Measurements from ENCODE around the gene ANKRD37.

Gene ANKRD37

DNA sequence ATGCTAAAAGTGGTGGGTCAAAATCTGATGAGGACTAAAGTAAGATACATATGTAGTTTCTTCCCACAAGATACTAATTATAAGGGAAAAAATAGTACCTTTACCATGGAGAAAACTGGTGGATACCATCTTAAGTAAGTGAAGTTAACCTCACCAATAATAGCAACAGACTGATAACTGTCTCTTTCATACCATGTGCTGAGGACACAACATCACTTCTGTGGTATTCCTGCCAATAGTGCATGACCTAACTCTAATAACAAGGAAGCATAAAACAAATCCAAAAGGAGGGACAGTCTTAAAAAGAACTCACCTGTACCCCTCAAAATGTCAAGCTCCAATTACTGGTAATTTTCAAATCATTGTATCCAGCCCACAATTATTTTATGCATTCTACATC lies 20.3 kb downstream of the ANKRD37 start:
- DNase-seq (ENCODE audit: low read depth in 3 of 3) = no peak

DNA sequence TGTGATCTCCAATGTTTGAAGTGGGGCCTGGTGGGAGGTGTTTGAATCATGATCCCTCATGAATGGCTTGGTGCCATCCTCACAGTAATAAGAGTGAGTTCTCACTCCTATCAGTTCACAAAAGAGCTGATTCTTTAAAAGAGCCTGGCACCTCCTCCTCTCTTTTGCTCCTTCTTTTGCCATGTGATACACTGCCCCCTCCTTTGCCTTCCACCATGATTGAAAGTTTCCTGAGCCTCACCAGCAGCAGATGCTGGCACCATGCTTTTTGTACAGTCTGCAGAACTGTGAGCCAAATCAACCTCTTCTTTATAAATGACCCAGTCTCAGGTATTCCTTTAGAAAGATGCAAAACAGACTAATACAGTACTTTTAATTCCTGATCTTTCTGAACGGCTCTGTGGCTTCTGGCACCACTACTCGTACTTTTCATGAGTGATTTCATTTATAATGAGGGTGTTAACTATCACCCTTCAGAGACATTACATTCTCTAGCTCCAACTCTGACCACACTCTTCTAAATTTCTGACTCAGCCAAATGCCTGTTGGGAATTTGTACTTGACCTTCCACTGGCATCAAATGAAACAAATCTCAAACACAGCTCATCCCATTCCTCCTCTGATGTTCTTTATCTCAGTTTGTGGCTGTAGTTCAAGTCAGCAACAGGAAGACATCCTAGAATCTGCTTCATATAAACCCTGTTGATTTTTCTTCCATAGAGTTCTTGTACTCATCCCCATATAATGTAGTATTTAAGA lies 24.9 kb downstream of the ANKRD37 start:
- DNase-seq (ENCODE audit: low read depth in 3 of 3) = no peak

DNA sequence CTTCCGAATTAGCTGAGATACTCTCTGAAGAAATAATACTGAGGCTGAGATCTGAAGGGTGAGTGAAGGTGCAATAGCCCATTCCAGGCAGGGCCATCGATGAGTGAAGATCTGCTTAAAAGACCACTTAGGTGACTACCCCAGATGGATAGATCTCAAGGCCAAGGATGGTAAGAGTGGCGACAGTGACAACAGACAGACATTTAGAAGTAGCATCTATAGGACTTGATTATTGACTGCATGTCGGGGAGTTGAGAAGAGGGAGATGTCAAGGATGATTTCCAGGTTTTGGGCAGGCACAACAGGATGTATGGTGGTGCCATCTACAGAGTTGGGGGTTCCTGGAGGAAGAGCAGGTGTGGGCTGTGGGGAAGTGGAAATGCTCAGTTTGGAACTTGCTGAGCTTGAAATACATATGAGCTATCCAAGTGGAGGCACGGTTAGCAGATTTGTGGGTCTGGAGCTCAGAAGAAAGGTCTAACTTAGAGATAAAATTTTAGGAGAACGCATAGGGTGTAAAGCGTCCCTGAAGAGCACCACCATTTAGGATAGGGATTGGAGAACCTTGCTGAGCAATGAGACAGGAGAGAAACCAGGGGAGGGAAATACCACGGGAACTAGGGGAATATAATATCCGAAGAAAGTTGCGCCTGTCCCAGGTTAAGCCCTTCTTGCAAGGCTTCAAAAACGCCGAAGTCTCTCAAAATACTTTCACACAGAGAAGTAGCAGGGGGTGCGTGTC lies 28.4 kb downstream of the ANKRD37 start:
- no peak for DNase-seq (ENCODE audit: low read depth in 3 of 3)

DNA sequence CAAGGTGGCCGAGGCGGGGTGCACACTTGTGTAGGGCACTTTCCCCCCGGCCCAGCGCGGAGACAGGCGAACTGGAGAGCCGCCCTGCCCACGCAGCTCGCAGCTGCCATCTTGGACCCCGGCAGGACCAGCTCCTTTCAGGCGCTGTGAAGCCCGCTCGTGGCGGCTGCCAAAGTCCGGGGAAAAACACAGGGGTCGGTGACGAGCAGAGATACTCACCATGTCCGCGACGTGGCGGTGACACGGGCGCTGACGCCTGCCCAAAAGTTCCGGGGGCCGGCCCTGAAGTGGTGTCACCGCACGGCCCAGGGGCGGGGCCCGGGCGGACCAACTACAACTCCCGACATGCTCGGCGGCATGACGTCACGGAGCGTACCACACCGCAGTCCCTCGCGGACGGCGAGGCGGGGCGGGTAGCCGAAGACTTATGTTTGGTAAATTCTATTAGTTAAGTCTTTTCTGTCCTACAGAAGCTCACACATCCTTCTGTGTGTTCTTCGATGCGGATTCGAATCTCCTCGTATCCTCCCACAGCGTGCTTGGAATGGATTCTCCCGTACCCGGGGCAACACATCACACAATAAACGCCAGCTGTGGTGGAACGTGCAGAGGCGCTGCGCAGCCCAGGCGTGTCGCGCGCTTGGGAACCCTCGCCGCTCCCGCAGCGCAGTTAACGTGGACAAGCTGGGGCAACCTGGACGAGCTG lies 29.2 kb downstream of the ANKRD37 start, which contains the start of gene UFSP2:
Gene UFSP2 (minus strand): TSS at position 318 of the 706 bp plus-strand sequence. CDS start 96 bp downstream, at position 222.
- peak; percentile 75 to 82 (median 75) for DNase-seq (ENCODE audit: low read depth in 3 of 3)

DNA sequence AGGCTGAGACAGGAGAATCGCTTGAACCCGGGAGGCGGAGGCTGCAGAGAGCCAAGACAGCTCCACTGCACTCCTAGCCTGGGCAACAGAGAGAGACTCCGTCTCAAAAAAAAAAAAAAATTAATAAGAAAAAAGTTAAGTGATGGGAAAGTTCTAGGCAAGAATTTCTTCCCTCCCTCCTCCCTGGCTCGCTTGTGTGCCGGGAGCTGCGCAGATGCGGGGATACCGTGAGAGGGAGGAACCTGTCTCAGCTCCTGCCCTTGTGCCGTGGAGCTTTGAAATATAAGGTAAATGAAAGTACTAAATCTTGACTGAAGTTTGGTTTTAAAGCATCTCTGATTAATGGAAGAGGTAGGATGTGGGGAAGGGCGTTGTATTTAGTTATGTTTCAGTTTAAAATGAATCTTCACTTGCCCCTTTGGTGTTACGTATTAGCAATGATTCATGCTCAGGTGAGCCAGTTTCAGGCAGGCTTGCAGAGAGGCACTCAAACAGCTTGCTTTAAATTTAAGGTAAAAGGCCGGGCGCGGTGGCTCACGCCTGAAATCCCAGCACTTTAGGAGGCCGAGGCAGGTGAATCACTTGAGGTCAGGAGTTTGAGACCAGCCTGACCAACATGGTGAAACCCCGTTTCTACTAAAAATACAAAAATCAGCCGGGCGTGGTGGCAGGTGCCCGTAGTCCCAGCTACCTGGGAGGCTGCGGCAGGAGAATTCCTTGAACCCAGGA lies 30.5 kb downstream of the ANKRD37 start:
- no peak for DNase-seq (ENCODE audit: low read depth in 3 of 3)

DNA sequence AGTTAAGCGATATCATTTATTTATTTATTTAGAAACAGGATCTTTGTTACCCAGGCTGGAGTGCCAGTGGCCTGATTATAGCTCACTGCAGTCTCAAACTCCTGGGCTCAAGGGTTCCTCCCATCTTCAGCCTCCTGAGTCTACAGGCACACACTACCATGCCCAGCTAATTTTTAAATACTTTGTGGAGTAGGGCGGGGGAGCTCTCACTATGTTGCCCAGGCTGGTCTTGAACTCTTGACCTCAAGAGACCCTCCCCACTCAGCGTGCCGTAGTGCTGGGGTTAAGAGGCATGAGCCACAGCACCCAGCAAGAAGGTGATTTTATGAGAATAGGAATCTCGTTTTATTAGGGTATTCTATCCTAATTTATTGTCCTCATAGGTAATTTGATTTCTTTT lies 33.0 kb downstream of the ANKRD37 start:
- no peak for DNase-seq (ENCODE audit: low read depth in 3 of 3)

DNA sequence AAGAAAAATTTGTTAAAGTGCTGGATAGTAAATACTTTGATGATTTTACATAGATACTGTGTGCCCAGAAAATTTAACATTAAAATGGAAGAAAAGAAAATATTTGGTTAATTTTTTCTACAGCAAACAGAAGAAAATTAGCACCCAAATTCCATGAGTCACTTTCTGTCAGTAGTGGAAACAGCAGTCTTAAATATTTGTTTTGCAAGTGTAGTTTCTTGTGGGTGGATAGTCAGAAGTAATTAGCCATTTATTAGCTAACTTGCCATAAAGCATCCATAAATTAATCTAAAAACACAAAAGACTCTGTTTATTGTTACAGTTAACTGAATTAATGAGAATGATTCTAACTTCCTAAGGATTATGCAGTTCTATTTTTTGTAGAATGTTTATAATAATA lies 38.8 kb downstream of the ANKRD37 start:
- no peak for DNase-seq (ENCODE audit: low read depth in 3 of 3)

DNA sequence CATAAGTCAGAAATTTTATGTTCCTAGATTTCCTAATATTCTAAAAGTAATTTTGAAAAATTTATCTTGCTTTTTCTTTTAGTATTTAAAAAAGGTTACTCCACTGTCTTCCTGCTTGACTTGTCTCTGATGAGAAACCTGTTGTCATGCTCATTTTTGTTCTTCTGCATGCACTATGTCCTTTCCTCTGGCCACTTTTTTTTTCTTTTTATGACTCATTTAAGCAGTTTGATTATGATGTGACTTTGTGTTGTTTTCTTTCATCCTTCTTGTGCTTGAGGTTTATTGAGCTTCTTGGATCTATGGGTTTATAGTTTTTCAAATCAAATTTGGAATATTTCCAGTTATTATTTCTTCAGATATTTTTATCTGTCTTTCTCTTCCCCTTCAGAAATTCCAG lies 41.2 kb downstream of the ANKRD37 start:
- DNase-seq (ENCODE audit: low read depth in 3 of 3) = no peak

DNA sequence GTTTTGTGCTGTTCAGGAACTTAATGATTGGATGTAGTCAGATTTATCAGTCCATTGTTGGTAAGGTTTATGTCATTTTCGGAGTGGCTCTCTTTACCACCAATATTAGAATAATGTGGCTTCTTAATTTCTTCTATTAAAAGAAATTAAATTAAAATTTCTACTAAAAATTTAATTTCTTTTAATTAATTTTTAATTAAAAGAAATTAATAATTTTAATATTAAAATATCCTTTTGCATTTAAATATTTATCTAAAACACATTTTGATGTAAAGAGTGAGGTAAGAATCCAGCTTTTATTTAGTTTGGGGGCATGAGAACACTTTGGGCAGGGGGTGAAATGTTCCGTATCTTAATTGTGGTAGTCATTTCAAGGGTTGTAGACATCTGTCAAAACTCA lies 44.8 kb downstream of the ANKRD37 start:
- no peak for DNase-seq (ENCODE audit: low read depth in 3 of 3)

DNA sequence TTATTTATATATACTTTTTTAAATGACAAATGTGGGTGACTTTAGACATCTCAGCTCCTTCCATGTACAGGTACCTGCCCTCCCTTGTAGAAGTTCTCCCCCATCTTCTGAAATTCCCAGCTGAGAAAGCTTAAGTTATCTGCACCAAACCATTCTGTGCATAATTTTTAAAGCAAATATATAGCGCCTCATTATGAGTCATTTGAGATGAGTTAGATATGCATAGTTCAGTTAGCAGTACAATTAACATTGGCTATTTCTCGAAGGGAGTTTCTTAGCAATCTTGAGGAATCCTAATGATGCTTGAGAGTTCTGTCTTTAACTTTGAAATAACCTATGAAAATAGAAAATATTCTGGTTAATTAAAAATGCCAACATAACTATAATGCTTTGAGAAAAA lies 48.6 kb downstream of the ANKRD37 start:
- no peak for DNase-seq (ENCODE audit: low read depth in 3 of 3)

All from stimulated activated CD4-positive, alpha-beta T cell treated with anti-CD3 and anti-CD28 coated beads, TNF-alpha, amount 100 ng/mL, for 4 hours (primary cell).